Measurements from ENCODE around the gene BST2. TPM values are rescaled to one million over a fixed set of nuclear protein-coding genes. Genes with fewer than 3 reads are reported as not detected.

BST2 gene
- total and polyA plus RNA-seq, 2 of the 8 experiments (the other 6 are each of a cell fraction or from before 2014, with no cell fraction given), result 18.1 to 72.8 TPM

DNA sequence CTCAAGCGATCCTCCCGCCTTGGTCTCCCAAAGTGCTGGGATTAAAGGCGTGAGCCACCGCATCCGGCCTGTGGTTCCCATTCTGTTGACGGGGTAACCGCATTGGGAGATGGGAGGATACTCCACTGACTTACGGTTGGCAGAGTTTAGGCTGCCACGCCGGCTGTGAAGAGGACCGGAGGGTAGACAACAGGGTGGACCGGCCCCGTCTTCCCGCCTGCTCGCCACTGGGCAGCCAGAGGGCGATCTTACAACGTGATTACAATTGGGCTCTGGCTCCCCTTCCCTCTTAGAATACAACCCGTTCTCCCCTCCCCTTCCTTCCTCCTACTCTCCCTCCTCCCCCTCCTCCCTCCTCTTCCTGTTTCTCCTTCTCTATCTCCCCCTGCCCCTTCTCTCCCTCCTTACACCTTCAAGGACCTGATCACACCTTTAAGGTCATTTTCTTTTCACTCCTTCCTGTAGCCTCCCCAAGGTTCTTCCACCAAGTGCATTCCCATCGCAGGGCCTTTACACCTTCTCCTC is 10.5 kb downstream of the BST2 start (continued):
- TF ChIP-seq, protein P1, sequence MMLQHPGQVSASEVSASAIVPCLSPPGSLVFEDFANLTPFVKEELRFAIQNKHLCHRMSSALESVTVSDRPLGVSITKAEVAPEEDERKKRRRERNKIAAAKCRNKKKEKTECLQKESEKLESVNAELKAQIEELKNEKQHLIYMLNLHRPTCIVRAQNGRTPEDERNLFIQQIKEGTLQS (IDR thresholded peaks at IDR 0.05; ENCODE audit: insufficient read depth, low read depth, low read length), result no peak
- TF ChIP-seq EP300 (IDR thresholded peaks at IDR 0.05; ENCODE audit: borderline replicate concordance in 1 of 2, low read depth in 2 of 2, low read length in 2 of 2) (no peak), SUZ12 (IDR thresholded peaks at IDR 0.05; ENCODE audit: low read length) (no peak)

Measured in H1 (cell line).